BLaER1 treated with 17β-estradiol and CSF1 and Interleukin-3, amounts not matched to agents 10 nM and 100 nM (cell line): ENCODE results near the gene EYA4.
"Not testable (repeated sequence)": the region's sequence is repeated elsewhere in the genome, so short reads cannot be mapped to it uniquely, and the experiment has no call there.

Experiments
- H3K27ac ChIP-seq, 11 experiments: shearing (Covaris generic); formaldehyde crosslinking; 2 replicates each; pipeline ENCODE4 v1.8.1; 2022
- H3K27me3 ChIP-seq, 11 experiments: shearing (Covaris generic); formaldehyde crosslinking; 2 replicates each; pipeline ENCODE4 v1.8.1; 2022
- H3K36me3 ChIP-seq, 11 experiments: shearing (Covaris generic); formaldehyde crosslinking; 2 replicates each; pipeline ENCODE4 v1.8.1; 2022
- H3K4me1 ChIP-seq, 10 experiments: shearing (Covaris generic); formaldehyde crosslinking; 2 replicates each; pipeline ENCODE4 v1.8.1; 2022
- H3K4me2 ChIP-seq, 11 experiments: shearing (Covaris generic); formaldehyde crosslinking; 2 replicates each; pipeline ENCODE4 v1.8.1; 2022
- H3K4me3 ChIP-seq, 10 experiments: shearing (Covaris generic); formaldehyde crosslinking; 2 replicates each; pipeline ENCODE4 v1.8.1; 2022
- H3K9ac ChIP-seq, 11 experiments: shearing (Covaris generic); formaldehyde crosslinking; 2 replicates each; pipeline ENCODE4 v1.8.1; 2022
- H3K9me3 ChIP-seq, 11 experiments: shearing (Covaris generic); formaldehyde crosslinking; replicated peaks in 1 of 11; 2 replicates each; pipeline ENCODE4 v1.8.1; 2022
- H4K20me1 ChIP-seq, 11 experiments: shearing (Covaris generic); formaldehyde crosslinking; 2 replicates each; pipeline ENCODE4 v1.8.1; 2022
- Cebpa-rat ChIP-seq, 11 experiments: shearing (Covaris generic); IDR thresholded peaks; 2 replicates each; pipeline ENCODE4 v1.8.1; 2022

EYA4 gene

DNA sequence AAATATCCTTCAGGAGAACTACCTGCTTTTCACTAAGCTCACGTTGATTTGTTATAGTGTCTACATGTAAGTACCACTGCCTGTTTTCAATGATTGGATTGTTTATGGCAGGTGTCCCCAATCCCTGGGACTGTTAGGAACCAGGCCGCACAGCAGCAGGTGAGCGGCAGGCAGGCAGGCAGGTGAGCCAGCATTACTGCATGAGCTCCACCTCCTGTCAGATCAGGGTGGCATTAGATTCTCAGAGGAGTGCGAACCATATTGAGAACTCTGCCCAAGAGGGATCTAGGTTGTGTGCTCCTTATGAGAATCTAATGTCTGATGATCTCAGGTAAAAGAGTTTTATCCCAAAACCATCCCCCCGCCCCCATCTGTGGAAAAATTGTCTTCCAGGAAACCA is 303.3 kb downstream of the EYA4 start:
- Histone ChIP-seq H3K27ac (no peak overlapping the region), H3K4me2 (no peak overlapping the region), H3K27me3 (no peaks in the 10 kb centered on the region), H3K4me3 (no peak overlapping the region), H3K9me3 (no peaks in the 10 kb centered on the region), H3K9ac (no peak overlapping the region), H3K36me3 (no peaks in the 10 kb centered on the region), H4K20me1 (no peaks in the 10 kb centered on the region), H3K4me1 (no peaks in the 10 kb centered on the region)
- no peak for TF ChIP-seq Cebpa-rat (IDR thresholded peaks at IDR 0.05)

DNA sequence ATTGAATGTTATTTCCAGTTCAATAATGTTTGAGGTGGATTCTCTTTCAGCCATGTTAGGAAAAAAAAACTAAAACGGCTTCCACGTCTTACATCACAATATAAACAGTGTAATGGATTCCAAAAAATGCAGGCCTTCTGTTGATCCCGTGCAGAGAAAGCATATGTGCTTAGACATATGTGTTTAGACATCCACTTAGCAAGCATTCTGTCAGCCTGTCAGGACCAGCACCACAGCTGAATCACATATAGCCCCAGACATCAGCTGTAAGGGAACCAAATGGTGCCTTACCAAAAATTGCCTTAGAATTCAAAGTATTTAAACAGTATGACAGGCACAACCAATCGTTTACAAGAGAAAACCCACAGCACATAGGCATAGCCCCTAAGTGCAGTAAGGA is 304.9 kb downstream of the EYA4 start:
- Histone ChIP-seq H3K27me3 (no peaks in the 10 kb centered on the region), H3K4me1 (no peaks in the 10 kb centered on the region), H3K27ac (no peak overlapping the region), H3K36me3 (no peaks in the 10 kb centered on the region), H3K9me3 (no peaks in the 10 kb centered on the region), H3K4me2 (no peak overlapping the region), H4K20me1 (no peaks in the 10 kb centered on the region), H3K9ac (no peak overlapping the region), H3K4me3 (no peak overlapping the region)
- no peak for TF ChIP-seq Cebpa-rat (IDR thresholded peaks at IDR 0.05)

- TF ChIP-seq Cebpa-rat (IDR thresholded peaks at IDR 0.05), result no peak
- H3K4me2 ChIP-seq, result no peak overlapping the region
- H3K27me3 ChIP-seq, result no peaks in the 10 kb centered on the region
- H3K9ac ChIP-seq, result no peak overlapping the region
- no peak overlapping the region for H3K4me3 ChIP-seq
- no peak overlapping the region for H3K27ac ChIP-seq
- no peaks in the 10 kb centered on the region for H4K20me1 ChIP-seq
- H3K4me1 ChIP-seq, result no peaks in the 10 kb centered on the region
- no peaks in the 10 kb centered on the region for H3K9me3 ChIP-seq
- no peaks in the 10 kb centered on the region for H3K36me3 ChIP-seq
Observed at GRCh38 chr6:133547136-133547535, 306.0 kb downstream of the EYA4 start.

- Histone ChIP-seq H3K27ac (no peak overlapping the region), H3K4me3 (no peak overlapping the region), H3K27me3 (no peaks in the 10 kb centered on the region), H3K4me1 (no peaks in the 10 kb centered on the region), H3K4me2 (no peak overlapping the region), H3K9me3 (no peaks in the 10 kb centered on the region), H4K20me1 (no peaks in the 10 kb centered on the region), H3K9ac (no peak overlapping the region), H3K36me3 (no peaks in the 10 kb centered on the region)
- no peak for TF ChIP-seq Cebpa-rat (IDR thresholded peaks at IDR 0.05)
Observed at GRCh38 chr6:133548423-133549159, 307.4 kb downstream of the EYA4 start.

DNA sequence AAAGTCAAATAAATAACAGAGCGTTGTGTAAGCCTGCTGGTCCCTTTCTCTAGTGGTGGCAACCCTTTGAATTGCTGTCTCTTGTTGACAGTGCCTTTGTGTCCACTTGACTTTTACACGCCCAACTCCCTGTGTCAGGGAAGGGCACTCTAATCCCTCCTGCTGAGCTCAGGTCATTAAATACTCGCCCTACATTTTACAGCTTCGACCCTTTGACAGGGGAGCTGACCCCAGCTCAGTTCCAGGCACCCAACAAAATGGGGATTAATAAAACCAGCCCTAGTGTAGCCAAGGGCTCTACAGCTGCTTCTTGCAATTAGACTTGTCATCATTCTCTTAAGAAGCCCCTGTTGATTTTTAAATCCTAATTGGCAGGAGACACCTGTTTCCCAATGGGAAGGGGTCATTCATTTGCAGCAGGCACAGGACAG is 308.2 kb downstream of the EYA4 start:
- no peak overlapping the region for H3K27ac ChIP-seq
- no peaks in the 10 kb centered on the region for H3K36me3 ChIP-seq
- no peak overlapping the region for H3K9ac ChIP-seq
- H3K4me2 ChIP-seq, result no peak overlapping the region
- no peaks in the 10 kb centered on the region for H3K9me3 ChIP-seq
- H3K4me3 ChIP-seq, result no peak overlapping the region
- no peaks in the 10 kb centered on the region for H3K4me1 ChIP-seq
- no peaks in the 10 kb centered on the region for H3K27me3 ChIP-seq
- no peak for TF ChIP-seq Cebpa-rat (IDR thresholded peaks at IDR 0.05)
- no peaks in the 10 kb centered on the region for H4K20me1 ChIP-seq

DNA sequence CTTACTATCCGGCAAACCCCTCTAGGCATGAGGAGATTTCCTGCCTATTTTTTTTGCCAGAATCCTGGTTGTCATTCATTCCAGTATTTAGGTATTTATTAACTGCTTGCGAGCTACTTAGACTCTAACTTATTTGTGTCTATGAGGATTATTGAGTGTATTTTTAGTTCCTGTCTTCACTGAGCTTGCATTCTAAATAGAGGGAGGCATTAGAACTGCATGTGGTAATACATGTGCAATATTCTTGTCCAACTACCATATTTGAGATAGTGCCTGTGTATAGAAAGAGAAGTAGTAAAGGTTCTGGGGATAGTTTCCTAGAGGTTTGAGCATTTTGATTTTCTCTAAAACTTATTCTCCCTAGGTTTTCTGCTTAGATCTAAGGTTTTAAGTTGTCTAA is 308.9 kb downstream of the EYA4 start:
- Histone ChIP-seq H3K27ac (no peak overlapping the region), H3K9me3 (no peaks in the 10 kb centered on the region), H3K4me1 (no peaks in the 10 kb centered on the region), H4K20me1 (no peaks in the 10 kb centered on the region), H3K9ac (no peak overlapping the region), H3K27me3 (no peaks in the 10 kb centered on the region), H3K36me3 (no peaks in the 10 kb centered on the region), H3K4me2 (no peak overlapping the region), H3K4me3 (no peak overlapping the region)
- no peak for TF ChIP-seq Cebpa-rat (IDR thresholded peaks at IDR 0.05)

GRCh38 chr6:133551436-133551835 is 310.3 kb downstream of the EYA4 start:
- no peak overlapping the region for H3K9ac ChIP-seq
- no peaks in the 10 kb centered on the region for H3K27me3 ChIP-seq
- H3K36me3 ChIP-seq, result no peaks in the 10 kb centered on the region
- H3K27ac ChIP-seq, result no peak overlapping the region
- H4K20me1 ChIP-seq, result no peaks in the 10 kb centered on the region
- H3K9me3 ChIP-seq, result no peaks in the 10 kb centered on the region
- no peak for TF ChIP-seq Cebpa-rat (IDR thresholded peaks at IDR 0.05)
- H3K4me2 ChIP-seq, result no peak overlapping the region
- H3K4me3 ChIP-seq, result no peak overlapping the region
- no peaks in the 10 kb centered on the region for H3K4me1 ChIP-seq

DNA sequence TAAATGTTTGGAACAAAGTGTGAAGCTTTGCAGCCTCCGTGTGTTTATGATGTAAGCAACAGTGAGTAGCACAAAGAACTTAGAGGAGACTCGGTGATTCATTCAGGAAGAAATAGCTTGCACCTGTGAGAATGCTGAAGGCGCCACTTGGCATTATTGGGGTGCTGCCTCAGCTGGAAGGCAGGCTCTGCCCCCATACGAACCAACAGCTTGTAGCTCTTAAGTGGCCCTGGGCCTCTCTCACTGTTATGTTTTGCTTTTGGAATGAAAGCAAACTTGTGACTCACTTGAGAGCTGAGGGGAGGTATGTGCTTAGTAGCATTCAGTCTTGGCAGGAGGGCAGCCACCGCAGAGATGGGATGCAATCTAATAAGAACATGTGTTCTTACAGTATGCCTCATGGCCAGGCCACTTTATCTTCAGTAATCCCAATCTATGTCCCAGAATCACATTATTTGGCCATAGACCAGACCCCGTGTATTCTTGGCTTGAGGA is 310.7 kb downstream of the EYA4 start:
- Histone ChIP-seq H3K27me3 (no peaks in the 10 kb centered on the region), H3K9ac (no peak overlapping the region), H3K4me2 (no peak overlapping the region), H3K27ac (no peak overlapping the region), H3K9me3 (no peaks in the 10 kb centered on the region), H3K36me3 (no peaks in the 10 kb centered on the region), H4K20me1 (no peaks in the 10 kb centered on the region), H3K4me1 (no peaks in the 10 kb centered on the region), H3K4me3 (no peak overlapping the region)
- TF ChIP-seq Cebpa-rat (IDR thresholded peaks at IDR 0.05), result no peak

GRCh38 chr6:133553652-133554051 is 312.5 kb downstream of the EYA4 start:
- no peaks in the 10 kb centered on the region for H3K4me1 ChIP-seq
- no peak for TF ChIP-seq Cebpa-rat (IDR thresholded peaks at IDR 0.05)
- no peak overlapping the region for H3K4me2 ChIP-seq
- H3K9me3 ChIP-seq, result peaks cover 6 to 12% (median 10%) of the 10 kb centered on the region in 11 experiments
- no peaks in the 10 kb centered on the region for H3K27me3 ChIP-seq
- no peaks in the 10 kb centered on the region for H4K20me1 ChIP-seq
- no peak overlapping the region for H3K4me3 ChIP-seq
- H3K9ac ChIP-seq, result no peak overlapping the region
- H3K27ac ChIP-seq, result no peak overlapping the region
- H3K36me3 ChIP-seq, result no peaks in the 10 kb centered on the region; a peak in 1 of 22 replicates

GRCh38 chr6:133554121-133554520 is 313.0 kb downstream of the EYA4 start:
- not testable (repeated sequence) for H4K20me1 ChIP-seq, H3K4me1 ChIP-seq, H3K27me3 ChIP-seq, H3K9ac ChIP-seq, H3K27ac ChIP-seq, H3K4me3 ChIP-seq, H3K36me3 ChIP-seq, H3K4me2 ChIP-seq
- H3K9me3 ChIP-seq, result peaks cover 11 to 17% (median 15%) of the 10 kb centered on the region in 11 experiments
